ENCODE data around the gene DNAAF1. TPM values are rescaled to one million over a fixed set of nuclear protein-coding genes. Genes with fewer than 3 reads are reported as not detected.

The DNAAF1 gene
- polyA plus RNA-seq, 3 donors from 2014 or later = 2.6 TPM; not detected in 2

DNA sequence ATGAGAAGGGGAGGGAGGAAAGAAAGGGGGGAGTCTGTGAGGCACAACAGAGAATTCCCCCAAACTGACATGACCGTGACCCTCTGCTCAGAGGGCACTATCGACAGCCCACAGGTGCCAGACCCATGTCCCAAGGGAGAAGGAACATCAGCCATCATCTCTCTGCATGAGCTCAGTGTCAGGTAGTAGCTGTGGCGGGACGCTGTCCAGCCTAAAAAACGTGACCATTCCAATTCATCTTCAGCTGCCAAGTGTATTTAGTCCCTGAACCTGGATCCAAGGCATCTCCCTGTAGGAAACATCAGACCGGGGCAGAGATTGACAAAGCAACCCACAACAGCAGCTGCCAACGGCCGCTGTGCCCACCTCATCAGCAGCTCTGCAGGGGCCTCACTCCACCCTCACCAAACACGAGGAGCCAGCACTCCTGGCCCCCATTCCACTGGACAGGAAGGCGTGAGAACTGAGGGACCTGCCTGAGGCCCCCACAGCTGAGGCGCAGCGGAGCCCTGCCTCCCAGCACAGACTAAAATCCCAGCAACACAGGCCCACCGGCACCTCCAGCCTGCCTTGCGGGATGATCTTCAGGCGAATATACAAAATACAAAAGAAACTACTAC lies 33.1 kb downstream of the DNAAF1 start:
- Mint-ChIP-seq H3K4me3 (no peak overlapping the region), H3K36me3 (peaks cover 0 to 11% (median 9%) of the 10 kb centered on the region in 3 donors), H3K4me1 (peaks cover 0 to 5% of the 10 kb centered on the region in 2 donors), H3K27ac (no peak overlapping the region), H3K27me3 (ENCODE audit: low read depth in 3 of 3) (no peaks in the 10 kb centered on the region), H3K9me3 (no peaks in the 10 kb centered on the region)
- DNase-seq = no peak

DNA sequence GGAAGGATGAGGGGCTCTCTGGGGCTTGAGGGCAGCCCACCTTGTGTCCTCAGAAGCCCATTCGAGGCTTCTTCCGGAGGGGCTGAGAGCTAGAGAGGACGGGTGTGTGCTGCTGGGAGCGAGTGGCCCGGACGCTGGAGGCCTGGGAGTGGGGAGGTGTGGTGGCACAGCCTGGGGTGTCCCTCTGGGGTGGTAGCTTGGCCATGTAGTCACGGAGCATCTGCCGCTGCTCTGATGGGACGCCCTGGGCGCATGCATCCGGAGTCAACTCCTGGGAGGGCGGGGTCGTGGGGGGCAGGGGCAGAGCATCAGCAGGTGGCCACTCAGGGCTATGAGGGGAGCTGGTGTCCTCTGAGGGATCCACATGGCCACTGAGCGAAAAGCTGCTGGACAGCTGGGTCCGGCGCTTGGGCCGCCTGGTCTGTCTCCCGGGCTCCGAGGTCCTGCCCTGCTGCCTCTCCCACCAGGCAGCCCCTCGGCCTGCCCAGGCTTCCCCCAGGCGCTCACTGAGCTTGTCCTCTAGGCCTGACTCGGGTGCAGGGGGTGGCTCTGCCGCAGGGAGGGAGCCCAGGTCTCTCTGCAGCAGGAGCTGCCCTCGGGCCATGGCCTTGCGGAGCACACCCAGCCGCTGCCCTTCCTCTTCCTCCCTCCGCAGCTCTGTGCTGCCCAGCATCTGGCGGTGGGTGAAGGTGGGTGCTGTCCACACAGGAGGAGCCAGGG lies 33.9 kb downstream of the DNAAF1 start:
- no peak overlapping the region for H3K27ac Mint-ChIP-seq
- H3K4me3 Mint-ChIP-seq = no peak overlapping the region

DNA sequence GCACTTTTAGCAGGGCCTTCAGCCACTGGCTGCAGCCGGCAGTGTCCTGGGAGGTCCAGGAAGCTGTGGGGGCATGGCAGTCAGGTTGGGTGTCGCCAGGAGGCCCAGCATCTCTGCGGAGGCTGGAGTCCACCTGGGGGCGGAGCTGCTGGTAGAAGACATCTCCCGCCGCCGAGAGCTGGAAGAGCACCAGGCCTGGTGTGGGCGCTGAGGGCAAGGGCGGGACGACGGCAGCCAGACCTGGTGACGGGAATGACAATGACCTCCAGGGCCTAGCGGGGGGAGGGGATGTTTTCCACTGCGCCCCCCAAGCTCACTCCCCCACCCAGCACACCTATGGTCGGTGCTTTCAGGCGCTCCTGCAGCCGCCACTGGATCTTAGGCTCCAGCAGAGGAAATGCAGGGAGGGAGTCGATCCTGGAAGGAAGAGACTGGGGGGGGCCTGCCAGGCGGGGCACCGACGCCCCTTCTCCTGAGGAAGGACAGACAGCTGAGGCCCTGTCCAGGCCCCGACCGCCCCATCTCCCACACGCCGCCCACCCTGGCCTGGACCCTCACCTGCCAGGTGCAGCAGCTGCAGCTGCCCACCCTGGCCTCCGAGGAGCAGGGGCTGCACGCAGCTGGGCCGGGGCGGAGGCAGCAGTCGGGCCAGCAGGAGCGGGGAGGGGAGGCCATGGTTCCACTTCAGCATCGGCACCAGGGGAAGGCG lies 34.7 kb downstream of the DNAAF1 start:
- Mint-ChIP-seq H3K4me1 (peaks cover 2 to 12% of the 10 kb centered on the region in 2 donors), H3K36me3 (peaks cover 0 to 13% (median 11%) of the 10 kb centered on the region in 3 donors), H3K27ac (no peak overlapping the region), H3K9me3 (no peaks in the 10 kb centered on the region), H3K27me3 (ENCODE audit: low read depth in 3 of 3) (no peaks in the 10 kb centered on the region), H3K4me3 (no peak overlapping the region)
- no peak for DNase-seq

More for the DNA sequence above, 33.9 kb downstream of the DNAAF1 start:
- no peak for DNase-seq
- peaks cover 0 to 11% (median 9%) of the 10 kb centered on the region in 3 donors for H3K36me3 Mint-ChIP-seq
- H3K27me3 Mint-ChIP-seq (ENCODE audit: low read depth in 3 of 3) = no peaks in the 10 kb centered on the region
- no peaks in the 10 kb centered on the region for H3K9me3 Mint-ChIP-seq
- H3K4me1 Mint-ChIP-seq = peaks cover 0 to 5% of the 10 kb centered on the region in 2 donors

DNA sequence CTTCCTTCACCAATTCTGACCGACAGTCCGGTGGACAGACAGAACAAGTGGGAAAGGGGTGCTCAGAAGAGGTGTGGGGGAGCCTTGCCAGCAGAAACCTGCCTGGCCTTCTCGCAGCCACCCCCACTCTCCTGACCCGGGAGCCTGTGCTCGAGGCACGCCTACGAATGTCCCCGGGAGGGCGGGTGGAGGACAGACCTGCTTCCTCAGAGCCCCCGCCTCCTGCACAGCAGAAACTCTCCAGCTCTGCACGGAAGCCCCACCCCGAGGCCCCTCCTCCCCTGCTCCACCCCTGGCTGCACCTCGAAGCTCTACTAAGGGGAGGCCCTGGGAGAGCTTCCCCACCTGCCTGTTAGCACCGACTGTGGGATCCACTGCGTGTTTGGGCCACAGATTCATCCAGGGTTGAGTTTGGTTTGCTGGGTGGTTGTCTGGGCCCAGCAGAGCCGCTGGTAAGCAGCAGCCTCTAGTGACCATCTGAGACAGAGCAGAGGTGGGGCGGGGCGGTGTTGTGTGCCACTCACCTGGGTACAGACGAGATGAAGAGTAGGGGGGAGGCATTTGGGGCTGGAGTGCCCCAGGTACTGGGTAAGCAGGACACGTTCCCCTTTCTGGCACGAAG lies 35.5 kb downstream of the DNAAF1 start:
- peaks cover 10 to 21% of the 10 kb centered on the region in 2 donors for H3K4me1 Mint-ChIP-seq
- no peaks in the 10 kb centered on the region for H3K27me3 Mint-ChIP-seq (ENCODE audit: low read depth in 3 of 3)
- H3K9me3 Mint-ChIP-seq = no peaks in the 10 kb centered on the region
- peaks cover 0 to 13% (median 11%) of the 10 kb centered on the region in 3 donors for H3K36me3 Mint-ChIP-seq
- DNase-seq = no peak
- H3K4me3 Mint-ChIP-seq = no peak overlapping the region
- H3K27ac Mint-ChIP-seq = no peak overlapping the region

DNA sequence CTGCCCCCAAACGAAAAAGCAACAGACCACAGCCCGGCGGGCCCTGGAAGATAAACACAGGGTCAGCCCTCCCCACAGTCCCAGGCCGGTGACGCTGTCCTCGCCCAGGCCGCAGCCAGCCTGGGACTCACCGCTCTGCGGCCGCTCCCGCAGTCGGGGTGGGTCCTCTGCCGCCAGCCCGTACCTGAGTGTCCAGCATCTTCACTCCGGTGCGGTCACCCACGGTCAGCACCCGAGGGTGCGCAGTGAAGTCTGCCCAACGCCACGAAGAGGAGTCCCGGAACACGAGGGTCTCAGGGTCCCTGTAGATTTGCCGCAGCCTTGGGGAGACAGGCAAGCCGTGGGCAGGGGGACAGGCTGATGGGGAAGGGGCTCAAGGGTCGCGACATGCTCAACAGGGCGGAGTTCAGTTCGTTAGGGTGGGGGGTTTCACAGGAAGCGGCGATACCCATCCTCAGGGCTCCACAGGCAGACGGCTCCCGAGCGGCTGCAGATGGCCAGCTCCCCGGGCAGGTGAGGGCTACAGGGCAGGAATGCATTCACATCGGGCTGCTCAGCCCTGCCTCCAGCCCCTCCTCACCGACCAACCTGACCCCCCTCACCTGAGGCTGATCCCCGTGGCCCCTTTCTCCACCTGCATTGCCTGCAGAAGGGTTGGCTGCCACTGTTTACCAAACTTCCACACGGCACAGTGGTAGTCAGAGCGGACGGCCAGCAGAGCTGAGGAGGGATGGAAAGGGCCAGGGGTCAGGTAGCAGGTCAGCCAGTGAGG lies 36.2 kb downstream of the DNAAF1 start:
- Mint-ChIP-seq H3K27ac (no peak overlapping the region), H3K4me1 (peaks cover 16 to 28% of the 10 kb centered on the region in 2 donors), H3K4me3 (no peak overlapping the region), H3K27me3 (ENCODE audit: low read depth in 3 of 3) (no peaks in the 10 kb centered on the region), H3K36me3 (peaks cover 0 to 13% (median 11%) of the 10 kb centered on the region in 3 donors), H3K9me3 (no peaks in the 10 kb centered on the region)
- DNase-seq = no peak

DNA sequence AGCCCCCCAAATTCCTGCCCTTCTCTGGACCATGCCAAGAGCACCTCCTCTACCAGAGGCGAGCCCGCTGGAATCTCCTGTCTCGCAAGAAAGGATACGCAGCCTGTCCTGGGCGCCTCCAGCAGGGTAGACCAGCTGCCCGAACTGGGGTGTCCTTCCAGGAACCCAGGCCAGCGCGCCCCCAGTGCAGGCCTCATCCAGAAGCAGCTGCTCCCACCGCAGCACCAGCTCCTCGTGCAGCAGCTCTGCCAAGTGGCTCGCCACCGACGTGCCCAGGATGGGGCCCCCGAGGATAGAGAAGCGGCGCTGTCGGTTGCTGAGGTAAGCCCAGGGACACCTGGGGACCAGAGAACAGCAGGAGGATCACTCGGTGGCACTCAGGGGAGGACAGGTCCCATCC lies 37.0 kb downstream of the DNAAF1 start:
- Mint-ChIP-seq H3K4me3 (no peak overlapping the region), H3K9me3 (no peaks in the 10 kb centered on the region), H3K36me3 (peaks cover 0 to 13% (median 11%) of the 10 kb centered on the region in 3 donors), H3K27me3 (ENCODE audit: low read depth in 3 of 3) (peaks cover 0 to 2% (median 0%) of the 10 kb centered on the region in 3 donors), H3K4me1 (peaks cover 19 to 35% of the 10 kb centered on the region in 2 donors), H3K27ac (no peak overlapping the region)
- no peak for DNase-seq

DNA sequence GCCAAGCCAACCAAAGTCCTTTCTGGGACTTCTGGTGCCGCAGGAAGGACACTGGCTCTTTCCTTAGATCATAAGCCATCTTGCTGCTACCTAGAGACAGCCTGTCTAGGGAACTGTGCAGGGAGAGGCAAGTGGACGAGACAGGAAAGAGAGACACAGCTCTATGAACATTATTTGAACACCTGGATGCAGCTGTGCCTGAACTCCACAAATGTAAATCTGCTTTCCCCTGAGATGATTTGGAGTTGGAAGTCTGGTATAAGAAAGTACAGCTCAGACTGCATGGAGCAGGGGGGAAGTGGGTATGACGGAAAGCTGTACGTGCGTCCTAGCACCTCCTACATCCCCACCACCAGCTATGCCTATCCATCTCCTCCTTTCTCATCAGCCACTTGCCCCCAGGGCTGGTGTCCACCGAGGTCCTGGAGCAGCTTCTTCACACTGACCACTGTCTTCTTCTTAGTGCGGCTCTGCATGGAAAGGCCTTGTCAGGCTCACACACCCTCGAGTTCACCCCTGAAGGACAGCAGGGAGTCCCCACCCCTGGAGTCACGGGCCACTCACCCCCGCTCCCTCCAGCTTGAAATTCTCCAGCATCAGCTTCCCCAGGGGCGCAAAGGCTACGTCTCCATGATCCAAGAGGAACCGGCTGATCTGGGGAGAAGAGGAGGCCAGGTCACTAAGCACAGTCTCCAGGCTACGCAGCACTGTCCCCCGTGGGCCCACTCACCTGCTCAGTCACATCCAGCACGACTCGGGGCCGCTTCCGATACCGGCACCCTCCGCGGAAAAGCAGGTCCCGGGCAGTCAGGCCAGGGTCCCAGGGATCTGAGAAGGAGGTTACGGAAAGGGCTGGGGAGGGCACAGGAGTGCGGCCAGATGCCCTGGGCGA lies 37.8 kb downstream of the DNAAF1 start:
- H3K36me3 Mint-ChIP-seq = peaks cover 0 to 10% (median 6%) of the 10 kb centered on the region in 3 donors
- H3K4me3 Mint-ChIP-seq = no peak overlapping the region
- no peaks in the 10 kb centered on the region for H3K9me3 Mint-ChIP-seq
- H3K27ac Mint-ChIP-seq = no peak overlapping the region
- peaks cover 19 to 35% of the 10 kb centered on the region in 2 donors for H3K4me1 Mint-ChIP-seq
- peaks cover 0 to 2% (median 2%) of the 10 kb centered on the region in 3 donors for H3K27me3 Mint-ChIP-seq (ENCODE audit: low read depth in 3 of 3)
- DNase-seq = no peak

DNA sequence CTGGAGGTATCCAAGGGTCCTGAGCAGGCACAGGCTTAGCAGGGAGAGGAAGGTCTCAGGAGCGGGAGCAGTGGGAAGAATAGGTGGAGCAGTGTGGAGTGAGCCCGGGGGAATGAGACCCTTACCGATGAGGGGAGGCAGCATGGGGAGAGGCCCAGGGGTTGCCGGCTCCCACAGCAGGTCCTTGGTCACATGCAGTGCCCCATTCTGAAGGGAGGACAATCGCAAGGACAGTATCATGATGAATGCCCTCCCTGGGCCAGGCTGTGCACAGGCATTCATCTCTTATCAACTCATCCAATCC lies 38.4 kb downstream of the DNAAF1 start:
- DNase-seq = no peak
- H3K27ac Mint-ChIP-seq = no peak overlapping the region
- H3K4me3 Mint-ChIP-seq = no peak overlapping the region
- H3K9me3 Mint-ChIP-seq = no peaks in the 10 kb centered on the region
- peaks cover 0 to 9% (median 6%) of the 10 kb centered on the region in 3 donors for H3K36me3 Mint-ChIP-seq
- H3K27me3 Mint-ChIP-seq (ENCODE audit: low read depth in 3 of 3) = peaks cover 0 to 2% (median 2%) of the 10 kb centered on the region in 3 donors
- peaks cover 19 to 33% of the 10 kb centered on the region in 2 donors for H3K4me1 Mint-ChIP-seq

DNA sequence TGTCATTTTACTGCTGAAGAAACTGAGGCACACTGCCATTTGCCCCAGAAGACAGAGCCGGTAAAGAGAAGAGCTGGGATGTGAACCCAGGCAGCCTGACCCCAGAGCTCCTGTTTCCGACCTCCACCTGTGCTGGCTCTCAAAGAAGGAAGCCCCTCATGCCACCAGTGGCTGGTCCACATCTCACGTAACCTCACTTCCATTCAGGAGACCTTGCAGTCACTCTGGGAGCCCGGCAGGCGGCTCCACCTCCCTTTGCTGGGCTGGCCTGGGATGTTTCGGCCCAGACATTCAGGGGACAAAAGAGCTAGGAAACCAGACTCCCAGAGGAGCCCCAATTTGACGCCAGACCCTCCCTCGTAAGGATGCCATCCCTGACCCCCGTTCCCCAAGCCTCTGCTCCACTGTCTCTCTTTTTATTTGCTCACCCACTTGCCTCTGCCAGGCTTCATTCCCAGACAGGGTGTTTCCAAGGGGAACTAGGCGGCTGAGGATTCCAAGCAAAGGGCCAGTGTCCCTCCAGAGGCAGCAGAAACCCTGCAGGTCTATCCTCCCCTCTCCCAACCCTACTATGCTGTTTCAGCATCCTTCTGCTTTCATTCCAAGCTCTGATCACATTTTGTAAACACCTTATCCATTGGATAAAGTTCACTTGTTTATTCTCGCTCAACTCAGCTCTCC lies 38.9 kb downstream of the DNAAF1 start:
- Mint-ChIP-seq H3K9me3 (no peaks in the 10 kb centered on the region), H3K4me3 (peak overlapping the region in 1 of 5 donors; percentile 94), H3K27ac (peak overlapping the region in 1 of 6 donors; percentile 42), H3K36me3 (peaks cover 0 to 9% (median 6%) of the 10 kb centered on the region in 3 donors), H3K27me3 (ENCODE audit: low read depth in 3 of 3) (peaks cover 0 to 2% (median 2%) of the 10 kb centered on the region in 3 donors), H3K4me1 (peaks cover 19 to 33% of the 10 kb centered on the region in 2 donors)
- no peak for DNase-seq

DNA sequence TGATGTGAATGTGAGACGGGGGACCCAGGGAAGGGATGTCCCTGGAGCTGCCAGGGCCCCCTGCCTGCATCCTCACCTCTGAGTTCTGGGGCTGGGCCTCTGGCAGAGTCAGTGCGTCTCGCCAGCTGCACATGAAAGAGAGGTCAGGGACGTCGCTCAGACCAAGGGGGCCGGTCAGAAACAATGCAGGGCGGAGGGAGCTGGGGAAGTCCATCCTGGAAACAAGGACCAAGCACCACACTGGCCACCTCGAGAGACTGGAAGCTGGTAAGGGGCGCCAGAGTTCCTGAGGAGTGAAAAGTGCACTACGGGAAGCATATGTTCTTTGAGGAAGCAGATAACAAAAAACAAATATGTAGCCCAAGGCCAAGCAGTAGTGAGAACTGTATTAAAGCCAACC lies 39.7 kb downstream of the DNAAF1 start:
- Mint-ChIP-seq H3K36me3 (peaks cover 0 to 9% (median 6%) of the 10 kb centered on the region in 3 donors), H3K27ac (peak overlapping the region in 2 of 6 donors; percentile 75), H3K4me1 (peaks cover 19 to 33% of the 10 kb centered on the region in 2 donors), H3K9me3 (no peaks in the 10 kb centered on the region), H3K4me3 (peak overlapping the region; percentile 70 to 96 (median 94)), H3K27me3 (ENCODE audit: low read depth in 3 of 3) (peaks cover 0 to 2% (median 2%) of the 10 kb centered on the region in 3 donors)
- DNase-seq = no peak

DNA sequence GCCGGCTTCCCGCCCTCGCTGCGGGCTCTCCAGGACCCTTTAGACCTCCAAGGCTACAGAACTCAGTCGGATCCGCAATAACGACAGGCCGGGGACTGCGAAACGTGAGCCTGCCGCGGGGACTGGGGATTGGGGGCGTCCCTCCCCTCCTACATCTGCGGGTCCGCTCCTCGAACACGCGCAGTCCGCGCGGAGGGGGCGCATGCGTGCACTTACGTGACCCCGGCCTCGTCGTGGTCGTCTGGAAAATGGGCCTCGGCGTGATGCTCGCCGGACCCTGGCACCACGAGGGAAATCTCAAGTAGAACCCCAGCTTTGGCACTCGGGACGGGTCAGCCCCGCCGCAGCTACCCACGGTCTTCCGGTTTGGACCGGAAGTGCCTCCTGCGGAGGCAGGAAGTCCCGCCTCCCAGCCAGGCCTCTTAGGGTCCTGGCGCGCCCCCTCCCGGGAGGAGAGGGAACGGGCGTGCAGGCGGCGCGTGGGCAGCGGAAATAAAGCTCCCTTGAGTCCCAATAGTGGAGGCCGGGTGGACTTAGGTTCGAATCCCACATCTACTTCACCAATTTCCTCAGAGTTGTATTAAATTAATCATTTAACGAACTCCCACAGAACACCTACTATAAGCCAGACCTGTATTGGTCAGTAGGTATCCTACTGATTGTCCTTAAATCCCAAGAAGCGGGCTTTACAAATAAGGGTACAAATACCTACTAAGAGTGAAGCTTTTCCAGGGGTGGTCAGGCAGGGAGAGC lies 41.8 kb downstream of the DNAAF1 start, which contains the start of gene TAF1C:
Gene TAF1C (minus strand): TSS at position 373 of the 753 bp plus-strand sequence. CDS start 2,069 bp downstream, outside the sequence.
- H3K4me3 Mint-ChIP-seq = peak within 1 kb of the TSS; percentile 93 to 96 (median 94)
- H3K27me3 Mint-ChIP-seq (ENCODE audit: low read depth in 3 of 3) = peaks cover 0 to 2% (median 2%) of the 10 kb centered on the region in 3 donors
- no peaks in the 10 kb centered on the region for H3K9me3 Mint-ChIP-seq

More for the DNA sequence above, 41.8 kb downstream of the DNAAF1 start, which contains the start of gene TAF1C:
- DNase-seq = peak; percentile 84 to 88 (median 87)
- peaks cover 0 to 9% (median 6%) of the 10 kb centered on the region in 3 donors for H3K36me3 Mint-ChIP-seq
- H3K27ac Mint-ChIP-seq = peak within 1 kb of the TSS; percentile 82 to 97 (median 90)
- H3K4me1 Mint-ChIP-seq = peaks cover 19 to 33% of the 10 kb centered on the region in 2 donors

All from immature natural killer cell (primary cell).